Gastrocnemius medialis (tissue), 4 donors: Measurements from ENCODE around the gene CORIN.

ENCODE experiments used
- CTCF ChIP-seq, 5 experiments: fragments of 450-650 bp in 3 of 5; fragments of 200-600 bp in 2 of 5; sonication (generic) in 2 of 5; IDR thresholded peaks in 4 of 5; conservative IDR thresholded peaks in 1 of 5; 1 replicate in 4 of 5; 2 replicates in 1 of 5; pipeline ENCODE4 v1.5.1; 2016 to 2019; ENCODE audit warnings: antibody characterized with exemption in 5 of 5, mild to moderate bottlenecking in 3 of 5, moderate library complexity in 3 of 5
- POLR2A ChIP-seq, 2 donors: fragments of 450-650 bp; IDR thresholded peaks; one replicate each; pipeline ENCODE4 v1.6.1; 2017; ENCODE audit warnings: antibody characterized with exemption in 2 of 2, mild to moderate bottlenecking in 2 of 2, moderate library complexity in 2 of 2

DNA sequence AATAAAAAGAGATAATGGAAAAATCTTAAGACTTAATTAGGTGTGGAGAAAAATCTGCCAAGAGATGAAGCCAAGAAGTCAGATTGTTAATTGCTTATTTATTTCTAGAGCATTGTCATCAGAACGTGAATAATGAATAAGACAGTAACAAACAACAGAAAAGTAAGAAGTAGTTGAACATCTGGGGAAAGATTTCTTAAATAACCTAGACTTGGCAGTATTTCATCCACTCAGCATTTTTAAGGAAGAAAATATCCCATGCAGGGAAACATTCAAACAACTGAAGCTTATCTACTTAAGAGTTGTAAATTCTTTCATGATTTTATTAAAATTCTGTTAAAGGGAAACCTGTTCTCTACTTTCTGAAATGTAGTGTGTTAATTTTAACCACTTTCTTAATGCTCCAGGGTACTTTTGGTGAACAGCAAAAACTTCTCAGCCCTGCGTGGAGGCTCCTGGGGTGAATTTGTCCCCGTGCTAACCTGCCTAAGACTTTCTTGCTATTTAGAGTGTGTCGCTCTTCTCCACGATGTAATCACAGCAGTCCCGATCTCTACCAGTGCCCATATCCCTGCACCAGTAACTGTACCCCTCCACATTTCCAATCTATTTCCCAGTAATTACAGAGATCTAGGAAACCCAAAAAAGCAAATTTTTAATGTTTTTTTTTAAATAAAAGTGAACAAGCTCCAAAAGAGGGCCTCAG is 124.6 kb downstream of the CORIN start:
- TF ChIP-seq CTCF (IDR thresholded peaks at IDR 0.05 in 4 of 5, conservative IDR thresholded peaks at IDR 0.05 in 1 of 5) = no peak
- no peak for TF ChIP-seq POLR2A (IDR thresholded peaks at IDR 0.05)
